Loucy (cell line): ENCODE data around the gene PCSK2.

Source experiments
- H2AFZ ChIP-seq: fragments of 200-600 bp; sonication (generic); 2 replicates; pipeline ENCODE4 v1.6.0; 2016; ENCODE audit warnings: antibody characterized with exemption, mild to moderate bottlenecking, low read length, moderate library complexity
- H3F3A ChIP-seq: fragments of 200-600 bp; 2 replicates; pipeline ENCODE4 v1.6.0; 2016; ENCODE audit warnings: antibody characterized with exemption, low read depth, mild to moderate bottlenecking
- H3K27me3 ChIP-seq: fragments of 200-600 bp; sonication (generic); 2 replicates; pipeline ENCODE4 v1.6.1; 2014; ENCODE audit warnings: low read length, mild to moderate bottlenecking; ENCODE audit not compliant: insufficient read depth, poor library complexity, severe bottlenecking
- H3K36me3 ChIP-seq: fragments of 200-600 bp; sonication (generic); 2 replicates; pipeline ENCODE4 v1.6.1; 2016; ENCODE audit warnings: low read length; ENCODE audit not compliant: insufficient read depth
- H3K4me1 ChIP-seq: fragments of 200-600 bp; sonication (generic); 2 replicates; pipeline ENCODE4 v1.5.1; 2014; ENCODE audit warnings: low read length, mild to moderate bottlenecking; ENCODE audit not compliant: insufficient read depth, poor library complexity, severe bottlenecking
- H3K4me2 ChIP-seq: fragments of 200-600 bp; sonication (generic); 2 replicates; pipeline ENCODE4 v1.6.0; 2014; ENCODE audit warnings: antibody characterized with exemption, low read length, low read depth, mild to moderate bottlenecking; ENCODE audit not compliant: poor library complexity, severe bottlenecking
- H3K4me3 ChIP-seq: fragments of 200-600 bp; sonication (generic); 2 replicates; pipeline ENCODE4 v1.5.1; 2014; ENCODE audit warnings: low read length, mild to moderate bottlenecking, mixed read lengths; ENCODE audit not compliant: poor library complexity, severe bottlenecking
- H3K79me2 ChIP-seq: fragments of 200-600 bp; sonication (generic); 2 replicates; pipeline ENCODE4 v1.6.1; 2014; ENCODE audit warnings: low read length; ENCODE audit not compliant: insufficient read depth
- H3K9ac ChIP-seq: fragments of 200-600 bp; sonication (generic); 2 replicates; pipeline ENCODE4 v1.6.0; 2014; ENCODE audit warnings: mild to moderate bottlenecking, low read depth, low read length, moderate library complexity; ENCODE audit not compliant: poor library complexity, severe bottlenecking
- H3K9me2 ChIP-seq: fragments of 200-600 bp; sonication (generic); replicated peaks from 2 replicates; pipeline ENCODE4 v1.6.1; 2016; ENCODE audit warnings: low read depth, low read length, mixed read lengths
- H3K9me3 ChIP-seq: fragments of 200-600 bp; sonication (generic); 2 replicates; pipeline ENCODE4 v1.6.1; 2014; ENCODE audit warnings: mild to moderate bottlenecking, antibody characterized with exemption, low read length, low read depth; ENCODE audit not compliant: insufficient read depth
- H4K20me1 ChIP-seq: fragments of 200-600 bp; sonication (generic); 2 replicates; pipeline ENCODE4 v1.6.0; 2014; ENCODE audit warnings: antibody characterized with exemption, low read length, mild to moderate bottlenecking; ENCODE audit not compliant: insufficient read depth, poor library complexity, severe bottlenecking
- CTCF ChIP-seq: fragments of 200-600 bp; sonication (generic); conservative IDR thresholded peaks from 2 replicates; pipeline ENCODE4 v1.5.1; 2014; ENCODE audit warnings: mild to moderate bottlenecking, antibody characterized with exemption, low read length
- EZH2phosphoT487 ChIP-seq: fragments of 200-600 bp; IDR thresholded peaks from 2 replicates; pipeline ENCODE4 v1.6.1; 2018; ENCODE audit warnings: antibody characterized with exemption, mild to moderate bottlenecking, moderate library complexity, borderline replicate concordance

PCSK2 gene

GRCh38 chr20:17479063-17479657, 252.3 kb downstream of the PCSK2 start:
- Histone ChIP-seq H3K9me2 (no peaks in the 10 kb centered on the region), H3F3A (no peaks in the 10 kb centered on the region), H3K9ac (no peak overlapping the region), H3K9me3 (no peaks in the 10 kb centered on the region), H4K20me1 (no peaks in the 10 kb centered on the region), H3K4me1 (no peaks in the 10 kb centered on the region), H3K4me2 (no peak overlapping the region), H3K79me2 (no peaks in the 10 kb centered on the region), H3K4me3 (no peak overlapping the region), H3K36me3 (no peaks in the 10 kb centered on the region), H3K27me3 (no peaks in the 10 kb centered on the region), H2AFZ (no peak overlapping the region)
- TF ChIP-seq CTCF (no peak), EZH2phosphoT487 (no peak)

DNA sequence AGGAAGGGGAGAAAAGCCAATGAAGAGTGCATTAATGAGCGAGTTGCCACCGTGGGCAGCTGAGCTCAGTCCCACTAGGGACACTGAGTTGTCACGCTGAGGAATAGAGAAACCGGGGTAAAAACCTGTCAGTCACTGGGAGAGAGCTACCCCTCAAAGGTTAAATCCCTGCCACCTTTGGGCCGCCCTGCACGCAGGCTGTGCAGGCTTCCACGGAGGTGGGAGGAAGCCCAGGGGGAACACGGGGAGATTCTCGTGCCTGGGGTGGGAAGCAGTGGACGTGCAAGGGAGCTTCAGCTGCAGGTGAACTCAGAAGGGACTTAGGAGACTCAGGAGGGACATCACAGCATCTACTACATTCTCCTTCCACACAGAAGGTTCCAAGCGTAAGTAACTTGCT, 253.9 kb downstream of the PCSK2 start:
- H2AFZ ChIP-seq, result no peak overlapping the region
- no peaks in the 10 kb centered on the region for H4K20me1 ChIP-seq
- no peaks in the 10 kb centered on the region for H3K79me2 ChIP-seq
- TF ChIP-seq EZH2phosphoT487, result no peak
- no peak for TF ChIP-seq CTCF
- no peaks in the 10 kb centered on the region for H3F3A ChIP-seq
- no peaks in the 10 kb centered on the region for H3K36me3 ChIP-seq
- no peaks in the 10 kb centered on the region; the same call in 1 of the 2 replicates for H3K9me3 ChIP-seq
- no peak overlapping the region for H3K4me3 ChIP-seq
- no peaks in the 10 kb centered on the region for H3K27me3 ChIP-seq
- H3K9me2 ChIP-seq, result no peaks in the 10 kb centered on the region
- no peak overlapping the region for H3K9ac ChIP-seq
- no peaks in the 10 kb centered on the region for H3K4me1 ChIP-seq
- no peak overlapping the region for H3K4me2 ChIP-seq

- Histone ChIP-seq H3K79me2 (no peaks in the 10 kb centered on the region), H3K9me3 (no peaks in the 10 kb centered on the region; the same call in 1 of the 2 replicates), H4K20me1 (no peaks in the 10 kb centered on the region), H2AFZ (no peak overlapping the region), H3K9me2 (no peaks in the 10 kb centered on the region), H3K4me2 (no peak overlapping the region), H3K27me3 (no peaks in the 10 kb centered on the region), H3K36me3 (no peaks in the 10 kb centered on the region), H3K4me1 (no peaks in the 10 kb centered on the region), H3K4me3 (no peak overlapping the region), H3K9ac (no peak overlapping the region), H3F3A (no peaks in the 10 kb centered on the region)
- no peak for TF ChIP-seq CTCF
- TF ChIP-seq EZH2phosphoT487, result no peak
Measured at GRCh38 chr20:17481661-17482060, 254.8 kb downstream of the PCSK2 start.
